GM18861 (cell line): ENCODE results near the gene MPZL2.

ENCODE experiments used
- ATAC-seq: cut with Tn5 transposase; IDR thresholded peaks from one replicate; pipeline ENCODE4 v1.9.1; 2021; ENCODE audit not compliant: unreplicated experiment

Gene MPZL2

DNA sequence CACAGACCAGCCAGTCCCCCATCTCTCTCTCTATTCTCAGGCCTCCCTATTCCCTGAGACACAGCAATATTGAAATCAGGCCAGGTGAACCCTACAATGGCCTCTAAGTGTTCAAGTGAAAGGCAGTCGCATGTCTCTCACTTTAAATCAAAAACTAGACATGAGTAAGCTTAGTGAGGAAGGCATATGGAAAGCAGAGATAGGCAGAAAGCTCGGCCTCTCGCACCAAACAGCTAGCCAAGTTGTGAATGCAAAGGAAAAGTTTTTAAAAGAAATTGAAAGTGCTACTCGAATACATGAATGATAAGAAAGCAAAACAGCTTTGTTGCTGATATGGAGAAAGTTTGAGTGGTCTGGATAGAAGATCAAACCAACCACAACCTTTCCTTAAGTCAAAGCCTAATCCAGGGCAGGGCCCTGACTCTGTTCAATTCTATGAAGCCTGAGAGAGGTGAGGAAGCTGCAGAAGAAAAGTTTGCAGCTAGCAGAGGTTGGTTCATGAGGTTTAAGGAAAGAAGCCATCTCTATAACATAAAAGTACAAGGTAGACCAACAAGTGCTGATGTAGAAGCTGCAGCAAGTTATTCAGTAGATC, 19.8 kb upstream of the MPZL2 start:
- ATAC-seq, result no peak

- ATAC-seq, result no peak
These were observed 19.0 kb upstream of the MPZL2 start for GRCh38 chr11:118283037-118283636.

DNA sequence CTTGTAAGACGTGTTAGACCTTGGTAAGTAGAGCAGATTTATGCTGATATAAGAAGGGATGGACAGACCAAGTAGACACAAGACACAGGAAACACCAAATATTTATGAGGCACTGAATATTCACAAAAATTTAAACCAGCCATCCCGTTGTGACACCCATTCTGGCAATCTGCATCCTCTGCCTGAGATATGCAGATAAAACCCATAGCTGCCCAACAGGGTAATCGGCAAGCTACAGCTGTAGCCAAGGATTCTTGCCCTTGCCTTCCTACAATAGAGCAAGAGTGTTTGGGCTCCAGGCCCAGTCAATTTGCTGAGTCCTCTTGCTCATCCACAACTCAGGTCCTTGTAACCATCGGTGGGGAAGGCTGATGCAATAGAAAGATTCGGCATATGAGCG, 18.5 kb upstream of the MPZL2 start:
- ATAC-seq, result no peak

DNA sequence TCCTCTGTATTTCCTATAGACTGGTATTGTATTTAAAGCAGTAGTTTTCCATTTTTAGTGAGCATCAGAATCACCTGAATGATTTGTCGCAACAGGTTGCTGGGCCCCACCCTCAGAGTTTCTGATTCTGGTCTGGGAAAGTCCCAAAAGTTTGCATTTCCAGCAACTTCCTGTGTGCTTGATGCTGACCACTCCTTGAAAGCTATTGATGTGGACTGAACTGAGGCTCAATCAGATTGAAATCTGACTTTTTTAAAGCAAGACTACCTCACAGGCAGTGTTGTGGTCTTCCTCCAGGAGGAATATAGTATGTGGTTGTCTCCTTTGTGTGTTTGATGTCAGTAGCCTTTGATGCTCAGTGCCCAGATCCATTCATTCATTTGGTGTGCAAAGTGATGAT, 17.2 kb upstream of the MPZL2 start:
- ATAC-seq, result no peak

DNA sequence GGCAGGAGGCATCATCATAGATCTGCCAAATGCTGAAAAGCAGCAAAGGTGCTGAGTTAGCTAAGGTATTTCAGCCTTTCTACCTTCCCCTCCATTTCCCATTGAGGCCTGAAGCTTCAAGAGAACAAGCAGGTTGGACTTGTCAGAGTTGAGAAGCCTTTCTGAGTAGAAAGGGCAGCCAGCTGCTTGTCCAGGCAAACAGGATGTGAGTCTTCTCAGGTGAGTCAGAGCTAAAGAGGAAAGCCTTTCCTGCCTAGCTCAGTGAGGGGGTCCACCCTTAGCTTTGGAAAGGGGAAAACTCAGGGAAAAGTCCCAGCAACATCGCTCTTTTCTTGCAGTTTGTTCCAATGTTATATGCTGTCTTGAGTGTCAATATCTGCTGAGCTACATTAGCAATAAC, 13.2 kb upstream of the MPZL2 start:
- ATAC-seq, result no peak

- no peak for ATAC-seq
These were observed 12.3 kb upstream of the MPZL2 start for GRCh38 chr11:118276422-118276821.

- no peak for ATAC-seq
These were observed 11.1 kb upstream of the MPZL2 start for GRCh38 chr11:118275176-118275575.

DNA sequence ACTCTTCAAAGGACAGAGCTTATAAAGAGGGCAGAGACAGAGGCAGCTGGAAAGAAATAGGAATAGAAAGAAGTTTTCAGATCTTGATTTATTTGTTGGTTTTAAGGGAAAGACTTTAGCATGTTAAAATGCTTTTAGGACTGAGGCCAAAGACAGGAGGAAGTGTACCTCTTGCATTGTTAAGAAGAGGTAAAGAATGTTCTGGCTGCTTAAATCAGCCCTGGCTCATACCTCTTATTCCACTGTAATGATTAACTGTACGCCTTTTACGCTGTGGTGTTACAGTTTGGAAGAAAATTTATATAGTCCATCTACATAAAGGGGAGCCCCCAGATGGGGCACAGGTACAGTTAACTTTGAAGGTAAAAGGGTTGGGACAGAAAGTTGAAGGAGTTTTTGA, 10.1 kb upstream of the MPZL2 start:
- no peak for ATAC-seq

GRCh38 chr11:118272001-118272400, 7.9 kb upstream of the MPZL2 start:
- no peak for ATAC-seq

- no peak for ATAC-seq
These were observed 3.4 kb upstream of the MPZL2 start for GRCh38 chr11:118267486-118267885.

DNA sequence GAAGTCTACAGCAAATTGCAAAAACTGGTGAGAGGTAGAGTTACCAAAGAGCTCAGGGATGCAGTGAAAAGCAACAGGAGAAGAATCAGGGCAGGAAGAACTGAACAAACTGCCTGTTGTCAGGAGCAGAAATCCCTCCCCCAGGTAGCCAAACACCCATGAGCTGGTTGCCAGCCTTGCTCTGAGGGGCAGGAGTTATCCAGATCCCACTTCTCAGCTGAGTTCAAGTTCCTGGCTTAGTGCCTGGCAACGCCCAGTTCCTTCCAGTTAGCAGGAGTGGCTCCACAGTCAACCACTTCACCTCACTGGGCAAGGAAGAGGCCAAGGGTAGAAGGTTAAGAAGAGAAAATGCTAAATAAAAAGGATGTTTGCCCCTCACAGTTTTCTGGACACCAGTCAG, 1.9 kb upstream of the MPZL2 start:
- ATAC-seq, result no peak

DNA sequence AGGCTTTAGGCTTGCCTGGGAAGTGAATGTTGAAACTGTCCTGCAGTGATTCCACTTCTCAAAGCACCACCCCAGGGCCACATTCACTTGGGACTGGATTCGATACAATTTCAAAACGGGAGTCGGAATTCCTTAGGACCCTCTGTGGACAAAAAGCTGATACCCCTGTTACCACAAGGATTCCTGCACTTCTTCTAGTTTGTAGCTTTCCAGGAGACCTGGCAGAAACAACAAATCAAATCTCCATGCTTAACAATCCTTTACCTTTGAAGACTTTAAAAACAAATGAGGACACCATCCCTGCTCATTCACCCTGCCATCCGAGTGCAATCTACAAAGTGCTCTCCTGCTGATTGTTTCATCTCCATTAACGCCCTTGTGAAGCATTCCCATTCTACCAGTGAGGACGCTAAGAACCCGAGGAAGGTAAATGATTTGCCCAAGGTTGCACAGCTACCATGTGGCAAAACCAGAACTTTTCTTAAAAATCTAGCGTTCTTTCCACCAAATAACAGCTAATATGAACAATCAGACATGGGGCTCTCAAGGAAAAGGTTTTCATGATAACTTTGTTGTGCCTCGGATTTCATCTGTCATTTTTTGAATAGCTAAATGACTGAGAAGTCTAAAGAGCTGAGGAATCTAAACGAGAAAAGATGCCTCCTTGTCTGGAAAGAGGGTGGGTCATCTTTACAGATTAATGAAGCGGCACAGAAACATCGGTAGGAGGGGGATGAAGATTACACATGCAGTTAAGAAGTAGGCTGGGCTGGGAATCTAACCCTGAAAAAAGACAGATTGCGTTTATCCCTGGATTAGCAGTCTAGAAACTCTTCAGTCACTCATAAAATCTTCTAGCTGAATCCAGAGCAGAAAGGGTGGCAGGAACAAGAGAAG, 720 bp upstream of the MPZL2 start:
- ATAC-seq, result no peak

DNA sequence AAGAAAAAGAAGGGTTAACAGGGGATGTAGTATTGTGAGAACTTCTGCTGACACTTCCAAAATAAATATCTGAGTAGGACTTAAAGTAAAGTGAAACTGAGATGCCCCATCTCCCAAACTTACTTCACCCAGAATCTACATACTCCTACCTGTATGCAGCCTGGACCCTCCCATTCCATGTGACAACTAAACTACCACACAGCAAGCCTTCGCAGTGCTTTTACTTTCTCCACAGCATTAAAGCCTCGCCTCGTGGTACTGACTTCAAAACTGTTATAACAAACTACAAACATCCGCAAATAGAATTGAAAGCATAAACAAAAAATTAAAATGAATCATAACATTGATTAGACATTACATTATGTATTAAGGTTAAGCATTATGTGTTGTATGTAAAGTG, 985 bp downstream of the MPZL2 start:
- ATAC-seq, result no peak

- ATAC-seq, result no peak
These were observed 3.7 kb downstream of the MPZL2 start for GRCh38 chr11:118260353-118260752.

GRCh38 chr11:118259138-118259537, 5.0 kb downstream of the MPZL2 start:
- ATAC-seq, result no peak

- ATAC-seq, result no peak
These were observed 5.7 kb downstream of the MPZL2 start for GRCh38 chr11:118258410-118258809.

DNA sequence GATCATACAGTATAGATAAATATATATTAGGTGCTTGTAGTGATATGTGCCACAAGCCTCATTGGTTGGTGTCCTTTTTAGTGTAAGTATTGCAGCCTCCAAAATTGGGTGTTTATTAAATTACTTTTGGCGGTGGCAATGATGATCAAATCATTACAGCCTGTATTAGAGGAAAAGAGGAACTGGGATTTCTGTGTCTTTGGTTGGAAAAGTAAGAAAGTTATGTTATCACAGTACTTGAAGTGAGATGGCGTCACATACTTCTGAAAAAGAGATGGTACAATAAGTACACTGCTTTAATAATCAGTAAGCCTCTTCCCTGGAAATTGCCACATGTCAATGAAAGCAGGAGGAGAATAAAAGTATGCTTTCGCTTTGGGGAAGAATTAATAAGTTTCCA, 11.4 kb downstream of the MPZL2 start:
- peak; percentile 16 for ATAC-seq

GRCh38 chr11:118251858-118252652, 12.0 kb downstream of the MPZL2 start, which contains the start of gene MPZL3:
MPZL3 (minus strand) TSS chr11:118252365; CDS start chr11:118252294, 71 bp downstream.
- peak; percentile 72 for ATAC-seq

- ATAC-seq, result no peak
These were observed 17.1 kb downstream of the MPZL2 start for GRCh38 chr11:118247041-118247440.

- ATAC-seq, result no peak
These were observed 18.0 kb downstream of the MPZL2 start for GRCh38 chr11:118245936-118246562.
